ENCODE measurements around the gene MED9. TPM values are rescaled to one million over a fixed set of nuclear protein-coding genes. Genes with fewer than 3 reads are reported as not detected.

The MED9 gene
- total RNA-seq, 2 donors from 2014 or later = 4.9 to 7.8 TPM

DNA sequence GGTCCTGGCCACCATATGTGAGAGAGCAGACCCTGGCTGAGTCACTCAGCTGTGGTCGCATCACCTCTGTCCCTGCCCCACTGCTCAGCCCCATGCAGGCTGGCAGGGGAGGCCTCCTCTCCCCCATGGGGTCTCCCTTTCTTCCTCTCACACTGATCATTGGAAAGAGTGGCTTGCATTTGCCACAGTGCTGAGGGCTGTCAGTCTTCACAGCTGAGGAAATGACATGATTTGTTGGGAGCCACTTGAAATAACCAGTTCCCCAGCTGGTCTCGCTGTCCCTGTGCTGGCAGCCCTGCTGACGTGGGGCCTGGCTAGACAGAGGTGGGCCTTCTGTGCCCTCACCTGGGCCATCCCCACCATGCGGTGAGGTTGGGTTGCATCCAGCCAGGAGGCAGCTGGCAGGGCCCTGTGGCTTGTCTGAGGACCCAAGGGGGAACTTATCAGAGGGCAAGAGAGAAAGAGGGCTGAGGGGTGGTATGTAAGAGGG is 30.1 kb upstream of the MED9 start:
- TF ChIP-seq, protein P1, sequence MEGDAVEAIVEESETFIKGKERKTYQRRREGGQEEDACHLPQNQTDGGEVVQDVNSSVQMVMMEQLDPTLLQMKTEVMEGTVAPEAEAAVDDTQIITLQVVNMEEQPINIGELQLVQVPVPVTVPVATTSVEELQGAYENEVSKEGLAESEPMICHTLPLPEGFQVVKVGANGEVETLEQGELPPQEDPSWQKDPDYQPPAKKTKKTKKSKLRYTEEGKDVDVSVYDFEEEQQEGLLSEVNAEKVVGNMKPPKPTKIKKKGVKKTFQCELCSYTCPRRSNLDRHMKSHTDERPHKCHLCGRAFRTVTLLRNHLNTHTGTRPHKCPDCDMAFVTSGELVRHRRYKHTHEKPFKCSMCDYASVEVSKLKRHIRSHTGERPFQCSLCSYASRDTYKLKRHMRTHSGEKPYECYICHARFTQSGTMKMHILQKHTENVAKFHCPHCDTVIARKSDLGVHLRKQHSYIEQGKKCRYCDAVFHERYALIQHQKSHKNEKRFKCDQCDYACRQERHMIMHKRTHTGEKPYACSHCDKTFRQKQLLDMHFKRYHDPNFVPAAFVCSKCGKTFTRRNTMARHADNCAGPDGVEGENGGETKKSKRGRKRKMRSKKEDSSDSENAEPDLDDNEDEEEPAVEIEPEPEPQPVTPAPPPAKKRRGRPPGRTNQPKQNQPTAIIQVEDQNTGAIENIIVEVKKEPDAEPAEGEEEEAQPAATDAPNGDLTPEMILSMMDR (IDR thresholded peaks at IDR 0.05) = no peak
- no peak for TF ChIP-seq POLR2A (IDR thresholded peaks at IDR 0.05)
- Histone ChIP-seq H3K9me3 (no peaks in the 10 kb centered on the region), H3K27me3 (no peaks in the 10 kb centered on the region), H3K36me3 (replicated peaks in 1 of 2; ENCODE audit: insufficient read depth in 1 of 2, low read depth in 2 of 2) (no peaks in the 10 kb centered on the region), H3K4me1 (peaks cover 13% of the 10 kb centered on the region), H3K27ac (peak overlapping the region; percentile 52 to 83 (median 77)), H3K4me3 (no peak overlapping the region)
- WGBS, 2 donors = 77 to 88% methylated on average over 4 of the region's 4 CpGs
- intact Hi-C loops (cut with DNase I) = no loop called here
- ATAC-seq (peak; percentile 11), DNase-seq (no peak)

DNA sequence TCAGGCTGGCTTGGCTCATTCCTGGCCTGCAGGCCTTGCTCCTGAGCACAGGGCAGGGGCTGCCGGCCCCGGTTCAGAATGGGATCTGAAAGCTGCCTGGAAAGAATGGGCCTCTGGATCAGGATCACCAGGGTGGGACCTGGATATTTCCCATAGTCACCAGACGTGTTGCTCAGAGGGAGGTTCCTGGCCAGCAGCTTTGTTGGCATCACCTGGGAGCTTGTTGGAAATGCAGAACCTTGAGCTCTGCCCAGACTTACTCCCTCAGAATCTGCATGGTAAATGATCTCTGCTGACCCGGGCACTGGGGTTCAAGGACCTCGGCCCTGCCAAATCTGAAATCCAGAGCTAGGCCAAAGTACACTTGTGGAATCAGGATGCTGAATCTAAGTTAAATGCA is 29.5 kb upstream of the MED9 start:
- Histone ChIP-seq H3K4me1 (peaks cover 13% of the 10 kb centered on the region), H3K36me3 (replicated peaks in 1 of 2; ENCODE audit: insufficient read depth in 1 of 2, low read depth in 2 of 2) (no peaks in the 10 kb centered on the region), H3K4me3 (no peak overlapping the region), H3K27ac (peak overlapping the region in 3 of 4 donors; percentile 74 to 83 (median 80)), H3K9me3 (no peaks in the 10 kb centered on the region), H3K27me3 (no peaks in the 10 kb centered on the region)
- intact Hi-C loops (cut with DNase I) = no loop called here
- TF ChIP-seq POLR2A (IDR thresholded peaks at IDR 0.05) = no peak
- TF ChIP-seq, protein P1 (IDR thresholded peaks at IDR 0.05) = no peak
- ATAC-seq = no peak
- 74 to 76% methylated on average over 2 to 5 of the region's 5 CpGs for WGBS, 2 donors
- no peak for DNase-seq

DNA sequence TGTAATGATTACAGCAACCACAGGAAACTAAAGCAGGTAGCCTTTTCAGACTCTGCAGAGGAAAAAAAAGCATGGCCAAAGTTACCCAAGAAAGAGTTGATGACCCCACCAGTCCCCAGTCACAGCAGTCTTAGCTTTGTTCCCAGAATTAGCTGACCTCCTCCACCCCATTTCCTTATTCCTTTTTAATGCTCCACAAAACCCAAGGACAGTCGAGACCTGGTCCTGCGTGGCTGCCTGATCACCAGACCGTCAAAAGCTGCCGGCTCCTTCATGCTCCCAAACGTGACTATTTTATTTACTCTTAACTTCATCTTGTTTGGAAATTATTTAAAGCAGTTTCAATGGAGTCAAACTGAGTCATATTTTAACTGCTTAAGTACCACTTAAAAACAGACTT is 28.7 kb upstream of the MED9 start:
- TF ChIP-seq, protein P1 (IDR thresholded peaks at IDR 0.05) = no peak
- no peak for TF ChIP-seq POLR2A (IDR thresholded peaks at IDR 0.05)
- 67 to 73% methylated on average over 5 of the region's 5 CpGs for WGBS, 2 donors
- Histone ChIP-seq H3K27me3 (no peaks in the 10 kb centered on the region), H3K27ac (no peak overlapping the region), H3K36me3 (replicated peaks in 1 of 2; ENCODE audit: insufficient read depth in 1 of 2, low read depth in 2 of 2) (no peaks in the 10 kb centered on the region), H3K4me3 (no peak overlapping the region), H3K4me1 (peaks cover 13% of the 10 kb centered on the region), H3K9me3 (no peaks in the 10 kb centered on the region)
- no peak for DNase-seq
- ATAC-seq = no peak
- intact Hi-C loops (cut with DNase I) = no loop called here

DNA sequence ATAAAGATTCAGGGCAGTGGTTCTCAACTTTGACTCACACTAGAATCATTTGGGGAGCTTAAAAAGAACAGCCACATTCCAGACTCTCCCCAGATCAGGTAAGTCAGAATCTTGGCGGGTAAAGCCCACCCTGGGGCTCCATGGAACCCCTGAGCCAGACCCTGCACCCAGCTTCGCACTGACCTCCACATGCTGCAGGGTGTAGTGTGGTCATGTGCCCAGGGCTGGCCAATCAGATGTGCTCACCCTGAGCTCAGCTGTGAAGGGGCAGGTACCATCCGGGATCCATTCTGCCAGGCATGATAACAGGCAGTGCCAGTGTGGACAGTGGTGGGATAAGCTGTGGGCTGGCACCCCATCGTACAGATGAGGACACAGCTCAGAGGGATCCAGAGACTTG is 28.1 kb upstream of the MED9 start:
- DNase-seq (no peak), ATAC-seq (no peak)
- Histone ChIP-seq H3K9me3 (no peaks in the 10 kb centered on the region), H3K27ac (no peak overlapping the region), H3K27me3 (no peaks in the 10 kb centered on the region), H3K4me1 (peaks cover 13% of the 10 kb centered on the region), H3K36me3 (replicated peaks in 1 of 2; ENCODE audit: insufficient read depth in 1 of 2, low read depth in 2 of 2) (no peaks in the 10 kb centered on the region), H3K4me3 (no peak overlapping the region)
- no peak for TF ChIP-seq POLR2A (IDR thresholded peaks at IDR 0.05)
- TF ChIP-seq, protein P1 (IDR thresholded peaks at IDR 0.05) = no peak
- intact Hi-C loops (cut with DNase I) = no loop called here
- WGBS, 2 donors = 77 to 83% methylated on average over 3 to 4 of the region's 4 CpGs

DNA sequence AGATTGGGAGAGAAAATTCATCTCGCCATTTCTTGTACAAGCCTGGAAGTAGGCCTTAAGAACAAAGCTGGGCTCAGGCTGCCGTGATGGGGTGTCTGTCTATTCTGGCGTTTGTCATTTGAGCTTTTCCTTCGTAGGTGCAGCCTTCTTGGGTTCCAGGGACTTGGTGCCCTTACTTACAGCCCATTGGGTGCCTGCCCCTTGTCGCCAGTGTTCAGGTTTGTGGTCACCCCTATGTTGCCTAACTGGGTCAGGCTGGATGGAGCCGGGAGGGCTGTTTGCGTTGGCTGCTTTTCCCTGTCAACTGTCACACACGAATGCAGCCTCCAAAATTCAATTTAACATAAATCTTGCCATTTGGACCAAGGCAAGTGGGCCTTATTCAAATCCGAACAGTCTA is 23.7 kb upstream of the MED9 start:
- DNase-seq (no peak), ATAC-seq (no peak)
- no peak for TF ChIP-seq POLR2A (IDR thresholded peaks at IDR 0.05)
- TF ChIP-seq, protein P1 (IDR thresholded peaks at IDR 0.05) = no peak
- Histone ChIP-seq H3K4me3 (no peak overlapping the region), H3K27me3 (no peaks in the 10 kb centered on the region), H3K36me3 (replicated peaks in 1 of 2; ENCODE audit: insufficient read depth in 1 of 2, low read depth in 2 of 2) (no peaks in the 10 kb centered on the region), H3K9me3 (no peaks in the 10 kb centered on the region), H3K4me1 (no peaks in the 10 kb centered on the region), H3K27ac (no peak overlapping the region)
- WGBS, 2 donors = 70 to 71% methylated on average over 8 to 9 of the region's 9 CpGs
- intact Hi-C loops (cut with DNase I) = no loop called here

Measured in body of pancreas (tissue), 4 donors.